Nephron progenitor cell (in vitro differentiated cells): ENCODE measurements around the gene NRF1.
A peak's percentile ranks its signal among the peaks of the same experiment; 100 is the strongest.
"Not testable (repeated sequence)": the region's sequence is repeated elsewhere in the genome, so short reads cannot be mapped to it uniquely, and the experiment has no call there.

Experiments
- DNase-seq: peaks from one replicate; pipeline ENCODE4 v3.0.0; 2021
- H3K27ac Mint-ChIP-seq: 2 replicates; pipeline ENCODE4 v1.8.0; 2021; ENCODE audit warnings: mild to moderate bottlenecking, moderate library complexity, mixed read lengths
- H3K27me3 Mint-ChIP-seq: 2 replicates; pipeline ENCODE4 v1.8.0; 2021; ENCODE audit warnings: mild to moderate bottlenecking, low read depth, mixed read lengths; ENCODE audit not compliant: poor library complexity
- H3K36me3 Mint-ChIP-seq: 2 replicates; pipeline ENCODE4 v1.8.0; 2021; ENCODE audit warnings: low read depth, mixed read lengths
- H3K4me1 Mint-ChIP-seq: 2 replicates; pipeline ENCODE4 v1.8.0; 2021; ENCODE audit warnings: mixed read lengths
- H3K4me3 Mint-ChIP-seq: 2 replicates; pipeline ENCODE4 v1.8.0; 2021; ENCODE audit warnings: mild to moderate bottlenecking, moderate library complexity, mixed read lengths
- H3K9me3 Mint-ChIP-seq: 2 replicates; pipeline ENCODE4 v1.8.0; 2021; ENCODE audit warnings: mild to moderate bottlenecking, moderate library complexity, mixed read lengths
- TF ChIP-seq, protein P1 (sequence below): fragments of 200-600 bp; sonication (generic); IDR thresholded peaks from 2 replicates; pipeline ENCODE4 v1.5.0; 2021; ENCODE audit warnings: antibody characterized with exemption

The NRF1 gene

DNA sequence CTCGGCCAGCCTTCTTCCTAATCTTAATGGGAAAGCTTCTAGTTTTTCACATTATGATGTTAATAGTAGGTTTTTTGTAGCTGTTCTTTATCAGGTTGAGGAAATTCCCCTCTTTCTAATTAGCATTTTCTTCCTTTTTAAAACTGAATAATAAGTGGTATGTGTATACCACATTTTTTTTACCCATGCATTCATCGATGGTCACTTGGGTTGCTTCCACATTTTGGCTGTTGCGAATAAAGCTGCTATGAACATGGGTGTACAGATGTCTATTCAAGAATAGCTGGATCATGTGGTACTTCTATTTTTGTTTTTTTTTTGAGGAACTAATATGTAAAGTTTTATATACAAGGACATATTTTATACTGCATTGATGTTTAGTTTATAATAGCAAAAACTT is 44.3 kb downstream of the NRF1 start:
- H3K36me3 Mint-ChIP-seq, result peaks cover 79% of the 10 kb centered on the region
- TF ChIP-seq, protein P1, sequence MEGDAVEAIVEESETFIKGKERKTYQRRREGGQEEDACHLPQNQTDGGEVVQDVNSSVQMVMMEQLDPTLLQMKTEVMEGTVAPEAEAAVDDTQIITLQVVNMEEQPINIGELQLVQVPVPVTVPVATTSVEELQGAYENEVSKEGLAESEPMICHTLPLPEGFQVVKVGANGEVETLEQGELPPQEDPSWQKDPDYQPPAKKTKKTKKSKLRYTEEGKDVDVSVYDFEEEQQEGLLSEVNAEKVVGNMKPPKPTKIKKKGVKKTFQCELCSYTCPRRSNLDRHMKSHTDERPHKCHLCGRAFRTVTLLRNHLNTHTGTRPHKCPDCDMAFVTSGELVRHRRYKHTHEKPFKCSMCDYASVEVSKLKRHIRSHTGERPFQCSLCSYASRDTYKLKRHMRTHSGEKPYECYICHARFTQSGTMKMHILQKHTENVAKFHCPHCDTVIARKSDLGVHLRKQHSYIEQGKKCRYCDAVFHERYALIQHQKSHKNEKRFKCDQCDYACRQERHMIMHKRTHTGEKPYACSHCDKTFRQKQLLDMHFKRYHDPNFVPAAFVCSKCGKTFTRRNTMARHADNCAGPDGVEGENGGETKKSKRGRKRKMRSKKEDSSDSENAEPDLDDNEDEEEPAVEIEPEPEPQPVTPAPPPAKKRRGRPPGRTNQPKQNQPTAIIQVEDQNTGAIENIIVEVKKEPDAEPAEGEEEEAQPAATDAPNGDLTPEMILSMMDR, result no peak
- H3K9me3 Mint-ChIP-seq, result peaks cover 43% of the 10 kb centered on the region
- no peak for DNase-seq
- H3K27me3 Mint-ChIP-seq, result no peaks in the 10 kb centered on the region
- no peaks in the 10 kb centered on the region for H3K4me1 Mint-ChIP-seq
- no peak overlapping the region for H3K27ac Mint-ChIP-seq
- no peak overlapping the region for H3K4me3 Mint-ChIP-seq

DNA sequence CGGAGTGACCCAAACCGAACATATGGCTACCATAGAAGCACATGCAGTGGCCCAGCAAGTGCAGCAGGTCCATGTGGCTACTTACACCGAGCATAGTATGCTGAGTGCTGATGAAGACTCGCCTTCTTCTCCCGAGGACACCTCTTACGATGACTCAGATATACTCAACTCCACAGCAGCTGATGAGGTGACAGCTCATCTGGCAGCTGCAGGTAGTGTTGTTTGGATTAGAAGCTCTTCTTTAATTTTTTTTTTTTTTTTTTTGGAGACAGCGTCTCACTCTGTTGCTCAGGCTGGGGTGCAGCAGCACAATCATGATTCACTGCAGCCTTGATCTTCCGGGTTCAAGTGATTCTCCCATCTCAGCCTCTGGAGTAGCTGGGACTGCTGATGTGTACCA is 45.8 kb downstream of the NRF1 start:
- Mint-ChIP-seq H3K27ac (no peak overlapping the region), H3K9me3 (peaks cover 53% of the 10 kb centered on the region), H3K36me3 (peaks cover 87% of the 10 kb centered on the region), H3K27me3 (no peaks in the 10 kb centered on the region), H3K4me3 (no peak overlapping the region), H3K4me1 (no peaks in the 10 kb centered on the region)
- no peak for DNase-seq
- TF ChIP-seq, protein P1, result no peak

DNA sequence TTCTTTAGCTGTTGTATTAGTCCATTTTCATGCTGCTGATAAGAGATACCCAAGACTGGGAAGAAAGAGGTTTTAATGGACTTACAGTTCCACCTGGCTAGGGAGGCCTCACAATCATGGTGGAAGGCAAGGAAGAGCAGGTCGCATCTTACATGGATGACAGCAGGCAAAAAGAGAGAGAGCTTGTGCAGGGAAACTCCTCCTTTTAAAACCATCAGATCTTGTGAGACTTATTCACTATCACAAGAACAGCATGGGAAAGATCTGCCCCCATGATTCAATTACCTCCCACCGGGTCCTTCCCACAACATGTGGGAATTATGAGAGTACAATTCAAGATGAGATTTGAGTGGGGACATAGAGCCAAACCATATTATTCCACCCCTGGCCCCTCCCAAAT is 48.4 kb downstream of the NRF1 start:
- not testable (repeated sequence) for H3K4me3 Mint-ChIP-seq, H3K4me1 Mint-ChIP-seq, H3K27ac Mint-ChIP-seq, DNase-seq, H3K27me3 Mint-ChIP-seq
- Mint-ChIP-seq H3K36me3 (peaks cover 88% of the 10 kb centered on the region), H3K9me3 (peaks cover 54% of the 10 kb centered on the region)

DNA sequence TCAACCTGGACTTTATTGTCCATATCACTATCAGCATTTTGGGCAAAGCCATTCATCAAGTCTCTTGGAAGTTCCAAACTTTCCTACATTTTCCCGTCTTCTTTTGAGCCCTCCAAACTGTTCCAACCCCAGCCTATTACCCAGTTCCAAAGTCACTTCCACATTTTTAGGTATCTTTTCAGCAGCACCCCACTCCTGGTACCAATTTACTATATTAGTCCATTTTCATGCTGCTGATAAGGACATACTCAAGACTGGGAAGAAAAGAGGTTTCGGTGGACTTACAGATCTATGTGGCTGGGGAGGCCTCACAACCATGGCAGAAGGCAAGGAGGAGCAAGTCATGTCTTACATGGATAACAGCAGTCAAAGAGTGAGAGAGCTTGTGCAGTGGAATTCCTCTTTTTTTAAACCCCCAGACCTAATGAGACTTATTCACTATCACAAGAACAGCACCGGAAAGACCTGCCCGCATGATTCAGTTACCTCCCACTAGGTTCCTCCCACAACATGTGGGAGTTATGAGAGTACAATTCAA is 50.2 kb downstream of the NRF1 start:
- no peak overlapping the region for H3K27ac Mint-ChIP-seq
- no peak for DNase-seq
- H3K9me3 Mint-ChIP-seq, result peaks cover 54% of the 10 kb centered on the region
- H3K4me3 Mint-ChIP-seq, result no peak overlapping the region
- no peaks in the 10 kb centered on the region for H3K27me3 Mint-ChIP-seq
- TF ChIP-seq, protein P1, result no peak
- H3K36me3 Mint-ChIP-seq, result peaks cover 89% of the 10 kb centered on the region
- no peaks in the 10 kb centered on the region for H3K4me1 Mint-ChIP-seq

DNA sequence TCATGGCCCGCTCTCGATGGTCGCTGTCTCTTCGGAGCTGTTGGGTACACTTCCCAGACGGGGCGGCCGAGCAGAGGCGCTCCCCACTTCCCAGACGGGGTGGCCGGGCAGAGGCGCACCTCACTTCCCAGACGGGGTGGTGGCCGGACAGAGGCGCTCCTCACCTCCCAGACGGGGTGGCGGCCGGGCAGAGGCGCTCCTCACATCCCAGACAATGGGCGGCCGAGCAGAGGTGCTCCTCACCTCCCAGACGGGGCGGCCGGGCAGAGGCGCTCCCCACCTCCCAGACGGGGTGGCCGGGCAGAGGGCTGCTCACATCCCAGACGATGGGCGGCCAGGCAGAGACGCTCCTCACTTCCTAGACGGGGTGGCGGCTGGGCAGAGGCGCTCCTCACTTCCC is 51.7 kb downstream of the NRF1 start:
- H3K4me1 Mint-ChIP-seq, H3K27ac Mint-ChIP-seq, H3K27me3 Mint-ChIP-seq, DNase-seq, H3K4me3 Mint-ChIP-seq: not testable (repeated sequence)
- Mint-ChIP-seq H3K36me3 (peaks cover 86% of the 10 kb centered on the region), H3K9me3 (peaks cover 53% of the 10 kb centered on the region)

DNA sequence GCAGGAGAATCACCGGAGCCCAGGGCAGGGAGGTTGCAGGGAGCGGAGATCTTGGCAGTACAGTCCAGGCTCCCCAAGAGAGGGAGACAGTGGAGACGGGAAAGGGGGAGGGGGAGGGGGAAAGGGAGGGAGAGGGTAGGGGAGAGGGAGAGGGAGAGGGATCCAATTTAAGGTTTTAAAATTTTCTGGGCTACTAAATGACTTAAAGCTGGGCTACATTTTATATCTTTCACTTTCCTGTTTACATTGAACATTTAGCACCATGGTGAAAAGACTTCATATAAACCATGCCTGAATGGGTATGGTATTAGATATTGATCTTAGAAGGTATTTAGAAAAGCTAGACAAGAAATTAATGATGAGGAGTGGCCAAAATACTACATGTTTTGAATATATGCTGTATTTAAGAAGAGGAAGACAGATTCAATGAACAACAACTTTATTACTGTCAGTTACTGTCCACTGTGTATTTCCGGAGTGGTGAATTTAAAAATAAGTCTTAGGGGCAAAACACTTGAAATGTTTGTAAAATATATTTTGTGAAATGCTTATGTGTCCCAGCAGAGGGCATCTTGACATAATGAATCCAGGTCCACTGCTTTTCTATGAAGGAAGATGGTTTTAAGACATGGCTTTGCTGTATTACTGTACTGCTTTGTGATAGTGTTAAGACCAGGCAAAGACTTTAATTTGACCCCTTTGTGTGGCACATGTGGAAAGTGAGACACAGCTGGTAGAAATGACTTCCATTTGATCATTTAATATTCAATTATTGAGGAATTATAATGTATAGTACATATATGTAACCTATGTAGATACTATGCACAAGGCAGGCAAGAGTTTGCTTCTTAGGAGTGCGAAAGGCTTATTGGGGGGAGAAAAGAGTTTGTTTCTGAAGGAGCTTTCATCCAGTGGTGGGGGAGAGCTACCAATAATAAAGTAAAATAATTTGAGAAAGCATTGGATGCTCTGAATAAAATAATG is 52.8 kb downstream of the NRF1 start:
- no peak overlapping the region for H3K4me3 Mint-ChIP-seq

More for the DNA sequence above, 52.8 kb downstream of the NRF1 start:
- TF ChIP-seq, protein P1, result peak; percentile 35
- H3K36me3 Mint-ChIP-seq, result peaks cover 76% of the 10 kb centered on the region
- no peak for DNase-seq
- no peaks in the 10 kb centered on the region for H3K27me3 Mint-ChIP-seq
- peaks cover 45% of the 10 kb centered on the region for H3K9me3 Mint-ChIP-seq
- H3K4me1 Mint-ChIP-seq, result no peaks in the 10 kb centered on the region
- no peak overlapping the region for H3K27ac Mint-ChIP-seq
